ENCODE measurements around the gene PVR.

GRCh38 chr19:44672226-44672625, 28.5 kb downstream of the PVR start:
- TF ChIP-seq POLR2AphosphoS5 (IDR thresholded peaks at IDR 0.05): no peak
- no peak for TF ChIP-seq CTCF (IDR thresholded peaks at IDR 0.05)
- TF ChIP-seq POLR2A (IDR thresholded peaks at IDR 0.05): no peak

All from breast epithelium (tissue), 3 donors.